ENCODE measurements around the gene TMSB4Y. TPM values are rescaled to one million over a fixed set of nuclear protein-coding genes. Genes with fewer than 3 reads are reported as not detected.

Gene TMSB4Y
- total and polyA plus RNA-seq, 2 donors (not counting 3 experiments of a cell fraction or from before 2014, with no cell fraction given), result 0.50 to 1.6 TPM

- POLR2A ChIA-PET, result no interaction called here
- dilution Hi-C loops (cut with MboI; ENCODE audit: extremely low pct_ligation_motif_present, low sequenced_read_pairs), result no loop called here
- no TSS peak for BruUV-seq (replicated peaks)
Observed at GRCh38 chrY:13754661-13755060, 51.0 kb downstream of the TMSB4Y start.

More at GRCh38 chrY:13754661-13755060, 51.0 kb downstream of the TMSB4Y start:
- no peaks in the 10 kb centered on the region for H4K20me1 ChIP-seq (replicated peaks; ENCODE audit: control insufficient read depth, extremely low read depth, insufficient read depth, low read length)
- DNase-seq (ENCODE audit: low read depth, low spot score) (no peak), FAIRE-seq (no peak)
- H3K27me3 ChIP-seq (ENCODE audit: control insufficient read depth in 2 of 2, insufficient read depth in 2 of 2, low read length in 2 of 2), result peaks cover 0 to 7% of the 10 kb centered on the region in 2 experiments
- H3K79me2 ChIP-seq (ENCODE audit: control insufficient read depth, insufficient read depth, low read length), result no peaks in the 10 kb centered on the region
- no peak overlapping the region for H3K27ac ChIP-seq (ENCODE audit: insufficient read depth, low read depth, low read length)
- H2AFZ ChIP-seq (ENCODE audit: low read depth, low read length), result no peak overlapping the region
- H3K9me1 ChIP-seq (replicated peaks; ENCODE audit: control insufficient read depth, extremely low read depth, insufficient read depth, low read length), result no peaks in the 10 kb centered on the region
- H3K36me3 ChIP-seq (ENCODE audit: control insufficient read depth in 2 of 2, extremely low read depth in 1 of 2, insufficient read depth in 2 of 2, low read length in 2 of 2), result no peaks in the 10 kb centered on the region
- H3K9me3 ChIP-seq (replicated peaks; ENCODE audit: control insufficient read depth, insufficient read depth, low read length), result no peaks in the 10 kb centered on the region
- CTCF ChIA-PET, result no interaction called here
- no peak overlapping the region for H3K4me2 ChIP-seq (ENCODE audit: insufficient read depth, low read length)
- H3K4me1 ChIP-seq (ENCODE audit: control insufficient read depth, extremely low read depth, insufficient read depth, low read length), result peaks cover 4% of the 10 kb centered on the region
- H3K9ac ChIP-seq (replicated peaks; ENCODE audit: extremely low read depth, insufficient read depth, low read length), result no peak overlapping the region
- TF ChIP-seq MYC (IDR thresholded peaks at IDR 0.05; ENCODE audit: low read depth, low read length) (no peak), JUN (IDR thresholded peaks at IDR 0.05; ENCODE audit: borderline replicate concordance, insufficient read depth, insufficient read length, low read depth) (no peak), POLR2AphosphoS5 (IDR thresholded peaks at IDR 0.05; ENCODE audit: insufficient read depth, low read depth, low read length) (no peak), EZH2 (IDR thresholded peaks at IDR 0.05; ENCODE audit: borderline replicate concordance, low read depth, low read length, severe bottlenecking) (no peak), POLR2A (IDR thresholded peaks at IDR 0.05; ENCODE audit: low read depth, low read length) (no peak), FOS (IDR thresholded peaks at IDR 0.05; ENCODE audit: borderline replicate concordance, insufficient read depth, low read length) (no peak), MAX (IDR thresholded peaks at IDR 0.05; ENCODE audit: insufficient read depth, insufficient read length) (no peak), GATA2 (IDR thresholded peaks at IDR 0.05; ENCODE audit: insufficient read depth, insufficient read length, low read depth, low read length) (no peak)
- TF ChIP-seq, protein P1, sequence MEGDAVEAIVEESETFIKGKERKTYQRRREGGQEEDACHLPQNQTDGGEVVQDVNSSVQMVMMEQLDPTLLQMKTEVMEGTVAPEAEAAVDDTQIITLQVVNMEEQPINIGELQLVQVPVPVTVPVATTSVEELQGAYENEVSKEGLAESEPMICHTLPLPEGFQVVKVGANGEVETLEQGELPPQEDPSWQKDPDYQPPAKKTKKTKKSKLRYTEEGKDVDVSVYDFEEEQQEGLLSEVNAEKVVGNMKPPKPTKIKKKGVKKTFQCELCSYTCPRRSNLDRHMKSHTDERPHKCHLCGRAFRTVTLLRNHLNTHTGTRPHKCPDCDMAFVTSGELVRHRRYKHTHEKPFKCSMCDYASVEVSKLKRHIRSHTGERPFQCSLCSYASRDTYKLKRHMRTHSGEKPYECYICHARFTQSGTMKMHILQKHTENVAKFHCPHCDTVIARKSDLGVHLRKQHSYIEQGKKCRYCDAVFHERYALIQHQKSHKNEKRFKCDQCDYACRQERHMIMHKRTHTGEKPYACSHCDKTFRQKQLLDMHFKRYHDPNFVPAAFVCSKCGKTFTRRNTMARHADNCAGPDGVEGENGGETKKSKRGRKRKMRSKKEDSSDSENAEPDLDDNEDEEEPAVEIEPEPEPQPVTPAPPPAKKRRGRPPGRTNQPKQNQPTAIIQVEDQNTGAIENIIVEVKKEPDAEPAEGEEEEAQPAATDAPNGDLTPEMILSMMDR (IDR thresholded peaks at IDR 0.05; ENCODE audit: extremely low read depth in 1 of 2, insufficient read depth in 1 of 2, low read depth in 1 of 2, low read length in 2 of 2), result no peak
- intact Hi-C loops (cut with micrococcal nuclease), result no loop called here
- H3K4me3 ChIP-seq (replicated peaks in 1 of 3; ENCODE audit: insufficient read depth in 1 of 3, low read depth in 1 of 3, low read length in 3 of 3), result no peak overlapping the region

Other genes with a start within 250 kb of the TMSB4Y start
- 17.1 and 17.9 TPM in 2 replicates for gene UTY, start 223.9 kb upstream of the TMSB4Y start, total RNA-seq
- gene UTY, start 223.9 kb upstream of the TMSB4Y start, polyA plus RNA-seq, result 4.8 TPM in 2 replicates

All from endothelial cell of umbilical vein (primary cell).